SK-N-SH (cell line): ENCODE data around the gene SVOP.

Experiments
- CTCF ChIP-seq: fragments of 200-600 bp; sonication (generic); IDR thresholded peaks from 2 replicates; pipeline ENCODE4 v1.6.1; 2017; ENCODE audit warnings: antibody characterized with exemption, mild to moderate bottlenecking, moderate library complexity
- ELF1 ChIP-seq: IDR thresholded peaks from 2 replicates; pipeline ENCODE4 v1.4.0; 2012
- FOXJ3 ChIP-seq: sonication (generic); formaldehyde crosslinking; IDR thresholded peaks from 2 replicates; pipeline ENCODE4 v1.5.1; 2020; ENCODE audit warnings: mild to moderate bottlenecking, missing genetic modification reagents
- GABPA ChIP-seq: IDR thresholded peaks from 2 replicates; pipeline ENCODE4 v1.4.0; 2012; ENCODE audit warnings: low read depth, mild to moderate bottlenecking
- MAX ChIP-seq: IDR thresholded peaks from 2 replicates; pipeline ENCODE4 v1.4.0; 2012; ENCODE audit warnings: low read depth
- NFIC ChIP-seq: IDR thresholded peaks from 2 replicates; pipeline ENCODE4 v1.4.0; 2012; ENCODE audit warnings: borderline replicate concordance
- POLR2AphosphoS5 ChIP-seq: IDR thresholded peaks from 2 replicates; pipeline ENCODE4 v1.6.1; 2012; ENCODE audit warnings: low read depth, low read length
- REST ChIP-seq: IDR thresholded peaks from 2 replicates; pipeline ENCODE4 v1.6.1; 2012; ENCODE audit warnings: mild to moderate bottlenecking, low read depth, low read length, moderate library complexity
- TAF1 ChIP-seq: IDR thresholded peaks from 2 replicates; pipeline ENCODE4 v1.6.1; 2012; ENCODE audit warnings: low read depth, mild to moderate bottlenecking, low read length, moderate library complexity, borderline replicate concordance
- USF2 ChIP-seq: fragments of 150-350 bp; IDR thresholded peaks from 2 replicates; pipeline ENCODE4 v1.6.1; 2017; ENCODE audit warnings: antibody characterized with exemption, low read length, low read depth, borderline replicate concordance
- ZBTB33 ChIP-seq: IDR thresholded peaks from 2 replicates; pipeline ENCODE4 v1.4.0; 2012; ENCODE audit warnings: low read depth, borderline replicate concordance

GRCh38 chr12:108933949-108934348, 86.9 kb downstream of the SVOP start:
- TF ChIP-seq GABPA, result no peak
- no peak for TF ChIP-seq CTCF
- no peak for TF ChIP-seq ELF1
- no peak for TF ChIP-seq NFIC
- TF ChIP-seq ZBTB33, result no peak
- no peak for TF ChIP-seq FOXJ3 (CRISPR knock-in tag)
- no peak for TF ChIP-seq USF2
- TF ChIP-seq TAF1, result no peak
- no peak for TF ChIP-seq REST
- TF ChIP-seq MAX, result no peak
- no peak for TF ChIP-seq POLR2AphosphoS5
